Kidney (tissue), 14 donors: ENCODE data around the gene SDF4. TPM values are rescaled to one million over a fixed set of nuclear protein-coding genes. Genes with fewer than 3 reads are reported as not detected.

Experiments used
- DNase-seq, 5 donors: peaks; one replicate each; pipeline ENCODE4 v3.0.0-alpha.2; 2013 to 2020
- FAIRE-seq: peaks from 2 replicates; lab custom pipeline; 2012; peaks lifted over from hg19 to GRCh38; lab: Jason Lieb, UNC
- H3K27ac ChIP-seq, 2 donors: one replicate each; pipeline ENCODE4 v1.7.0; 2013; ENCODE audit warnings: low read depth in 2 of 2, low read length in 2 of 2, inconsistent platforms in 1 of 2
- H3K27me3 ChIP-seq: one replicate; pipeline ENCODE4 v1.7.1; 2013; ENCODE audit warnings: low read length, inconsistent platforms; ENCODE audit not compliant: control insufficient read depth, insufficient read depth
- H3K36me3 ChIP-seq, 3 donors: one replicate each; pipeline versions ENCODE4 v1.7.0 to v1.7.1; 2013; ENCODE audit warnings: low read length in 3 of 3, control low read depth in 1 of 3, inconsistent platforms in 1 of 3; ENCODE audit not compliant: insufficient read depth in 3 of 3, control insufficient read depth in 2 of 3
- H3K4me1 ChIP-seq, 3 donors: one replicate each; pipeline versions ENCODE4 v1.7.0 to v1.7.1; 2013; ENCODE audit warnings: low read length in 3 of 3, inconsistent platforms in 1 of 3, low read depth in 1 of 3; ENCODE audit not compliant: control insufficient read depth in 2 of 3, insufficient read depth in 2 of 3
- H3K4me3 ChIP-seq, 3 donors: one replicate each; pipeline versions ENCODE4 v1.7.0 to v1.8.1; 2013; ENCODE audit warnings: low read length in 3 of 3, control low read depth in 1 of 3, inconsistent platforms in 1 of 3
- H3K9ac ChIP-seq, 3 donors: one replicate each; pipeline versions ENCODE4 v1.7.0 to v1.7.1; 2013; ENCODE audit warnings: low read length in 3 of 3, control low read depth in 1 of 3, inconsistent platforms in 1 of 3
- H3K9me3 ChIP-seq, 3 donors: one replicate each; pipeline versions ENCODE4 v1.7.0 to v1.7.1; 2013; ENCODE audit warnings: low read length in 3 of 3, control low read depth in 1 of 3, inconsistent platforms in 1 of 3; ENCODE audit not compliant: control insufficient read depth in 2 of 3, insufficient read depth in 1 of 3
- CTCF ChIP-seq: IDR thresholded peaks from 3 replicates; pipeline ENCODE4 v1.5.1; 2012; ENCODE audit warnings: mild to moderate bottlenecking, moderate library complexity, borderline replicate concordance; ENCODE audit not compliant: insufficient read depth; ENCODE audit errors: extremely low read depth
- intact Hi-C: fragments of 100-400 bp; cut with DNase I; formaldehyde crosslinking; loops from one replicate; pipeline ENCODE4 v1.11.1; 2022
- polyA plus RNA-seq: library from polyadenylated mRNA; stranded (reverse); fragments of 350-450 nt; fragmentation: Illumina TruSeq; extraction: RNeasy Lipid Tissue Mini Kit (QIAGEN cat#74804); gene quantifications from one replicate; pipeline ENCODE4 v1.2.3, GENCODE V29; 2014; ENCODE audit warnings: low read depth, low replicate concordance; ENCODE audit not compliant: insufficient read depth
- total RNA-seq: library from RNA; stranded (reverse); fragmentation: NEBNext Ultra II Directional; extraction: Animal tissue kit (Norgen Biotek cat#: 25700); gene quantifications from one replicate; pipeline ENCODE4 v1.2.1, GENCODE V29; 2021
- donor health status: control.
- donor health status: control.
- donor health status: control.
- donor health status: control.
- donor health status: control.
- donor health status: DM: yes; HTN: yes; CAD: no.
- donor health status: Normal renal cell carcinoma (clear cell type).

The SDF4 gene
- total and polyA plus RNA-seq, 2 donors from 2014 or later: 143 to 160 TPM

GRCh38 chr1:1243807-1244191 lies 12.0 kb upstream of the SDF4 start:
- peak in 3 of 5 donors; percentile 26 to 75 (median 48) for DNase-seq
- H3K4me3 ChIP-seq: no peak overlapping the region

DNA sequence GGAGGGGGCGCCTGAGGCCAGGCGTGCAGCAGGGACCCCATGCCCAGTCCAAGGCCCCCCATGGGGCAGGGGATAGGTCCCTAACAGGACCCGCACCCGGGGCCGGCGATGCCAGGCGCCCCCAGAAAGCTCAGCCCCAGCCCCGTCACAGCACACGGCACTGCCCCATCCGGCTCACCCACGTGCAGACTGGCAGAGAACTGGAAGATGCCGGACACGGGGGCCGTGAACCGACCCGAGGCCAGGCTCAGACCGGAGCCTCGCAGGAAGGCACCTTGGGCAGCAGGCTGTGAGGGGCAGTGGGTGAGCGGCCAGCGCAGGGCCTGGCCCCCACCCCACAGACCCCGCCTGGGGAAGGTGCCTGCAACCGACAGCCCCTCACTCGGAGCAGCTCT lies 11.5 kb upstream of the SDF4 start:
- no peak overlapping the region for H3K27ac ChIP-seq
- FAIRE-seq: no peak
- intact Hi-C loops: no loop called here
- H3K4me1 ChIP-seq: no peaks in the 10 kb centered on the region
- no peak for DNase-seq
- no peak overlapping the region for H3K4me3 ChIP-seq
- H3K9me3 ChIP-seq: no peaks in the 10 kb centered on the region
- no peaks in the 10 kb centered on the region for H3K36me3 ChIP-seq
- H3K9ac ChIP-seq: no peak overlapping the region
- H3K27me3 ChIP-seq: no peaks in the 10 kb centered on the region
- no peak for TF ChIP-seq CTCF

More at GRCh38 chr1:1243807-1244191, 12.0 kb upstream of the SDF4 start:
- no peak overlapping the region for H3K9ac ChIP-seq
- no peaks in the 10 kb centered on the region for H3K36me3 ChIP-seq
- no peak for TF ChIP-seq CTCF
- no peaks in the 10 kb centered on the region for H3K27me3 ChIP-seq
- H3K4me1 ChIP-seq: no peaks in the 10 kb centered on the region
- H3K27ac ChIP-seq: no peak overlapping the region
- no peak for FAIRE-seq
- no peaks in the 10 kb centered on the region for H3K9me3 ChIP-seq
- intact Hi-C loops: no loop called here

- H3K9me3 ChIP-seq: no peaks in the 10 kb centered on the region
- no peaks in the 10 kb centered on the region for H3K27me3 ChIP-seq
- H3K27ac ChIP-seq: no peak overlapping the region
Measured at GRCh38 chr1:1242461-1243265, 10.9 kb upstream of the SDF4 start.

More at GRCh38 chr1:1242461-1243265, 10.9 kb upstream of the SDF4 start:
- H3K4me1 ChIP-seq: no peaks in the 10 kb centered on the region
- no peak overlapping the region for H3K9ac ChIP-seq
- FAIRE-seq: no peak
- no peak overlapping the region for H3K4me3 ChIP-seq
- H3K36me3 ChIP-seq: no peaks in the 10 kb centered on the region
- intact Hi-C loops: no loop called here
- peak in 1 of 5 donors; percentile 67 for DNase-seq
- no peak for TF ChIP-seq CTCF
